ENCODE results near the gene LRP8.

The LRP8 gene

DNA sequence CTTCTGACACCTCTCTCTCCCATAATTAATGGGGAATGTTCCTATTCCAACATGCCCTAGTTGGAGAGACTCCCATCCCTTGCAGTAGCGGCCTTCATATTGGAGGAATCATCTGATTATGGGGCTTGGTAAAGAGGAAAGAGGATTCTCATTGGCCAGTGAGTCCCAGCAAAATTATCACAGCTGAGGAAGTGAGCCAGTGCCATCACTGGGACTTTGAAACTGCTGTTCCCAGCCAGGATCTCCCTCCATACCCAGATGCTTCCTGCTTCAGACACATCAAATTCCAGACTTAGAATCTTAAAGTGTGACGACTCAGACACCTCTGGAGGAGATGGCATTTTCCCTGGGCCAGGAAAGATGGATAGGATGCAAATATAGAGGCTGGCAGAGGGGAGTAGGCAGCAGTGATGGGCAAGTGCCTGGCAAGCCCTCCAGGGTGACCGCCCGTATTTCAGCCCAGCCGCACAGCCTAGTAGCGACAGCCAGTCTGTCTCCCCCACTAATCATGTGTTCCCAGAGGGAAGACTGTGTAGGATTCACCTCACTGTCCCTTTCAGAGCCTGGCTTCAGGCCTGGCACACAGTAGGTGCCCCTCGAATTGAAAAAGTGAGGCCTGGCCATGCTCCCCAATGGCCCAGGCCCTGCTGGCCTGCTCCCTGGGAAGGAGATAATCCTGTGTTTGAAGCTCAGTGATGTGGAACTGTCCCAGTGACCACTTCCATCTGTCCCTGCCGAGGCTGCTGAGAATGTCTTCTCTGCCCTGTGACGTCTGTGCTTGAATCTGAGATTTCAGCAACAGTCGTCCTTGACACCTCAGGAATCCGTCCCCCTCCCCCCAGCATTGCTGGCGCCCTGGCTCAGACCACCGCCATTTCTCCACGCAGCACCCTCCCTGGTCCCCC, 48.3 kb downstream of the LRP8 start:
- DNase-seq, result no peak

- peak; percentile 45 for DNase-seq
Observed at GRCh38 chr1:53278298-53278725, 49.6 kb downstream of the LRP8 start.

DNA sequence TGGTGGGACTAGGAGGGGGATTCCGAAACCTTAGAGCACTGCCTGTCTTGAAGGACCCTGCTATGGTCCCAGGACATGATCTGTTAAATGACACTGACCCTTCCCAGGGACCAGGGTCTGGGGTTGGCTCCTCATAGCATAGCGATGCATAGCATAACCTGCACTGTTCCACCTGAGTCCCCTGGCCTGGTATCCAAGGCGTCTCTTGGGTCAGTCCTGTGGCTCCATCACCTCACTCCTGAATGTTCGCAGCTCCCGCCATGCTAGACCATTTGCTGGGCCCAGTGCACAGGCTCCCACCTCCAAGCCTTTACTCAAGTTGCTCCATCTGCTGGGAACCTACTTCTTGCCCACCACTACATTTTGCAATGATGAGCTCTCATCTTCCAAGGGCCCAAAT, 50.5 kb downstream of the LRP8 start:
- no peak for DNase-seq

DNA sequence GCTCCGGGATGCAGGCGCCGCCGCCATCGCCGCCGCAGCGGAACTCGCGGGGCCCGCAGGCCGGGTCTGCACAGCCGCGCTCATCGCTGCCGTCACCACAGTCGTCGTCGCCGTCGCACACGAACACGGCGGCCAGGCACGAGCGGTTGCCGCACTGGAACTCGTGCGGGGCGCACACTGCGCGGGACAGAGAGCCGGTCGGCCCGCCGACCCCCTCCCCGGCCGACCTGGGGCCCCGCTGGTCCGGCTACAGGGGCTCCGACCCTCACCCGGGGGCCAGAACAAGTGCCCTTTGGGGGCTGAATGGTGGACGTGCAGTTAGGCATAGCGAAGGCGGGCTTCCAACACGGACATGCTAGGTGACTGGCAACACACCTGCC, 51.0 kb downstream of the LRP8 start:
- no peak for DNase-seq

DNA sequence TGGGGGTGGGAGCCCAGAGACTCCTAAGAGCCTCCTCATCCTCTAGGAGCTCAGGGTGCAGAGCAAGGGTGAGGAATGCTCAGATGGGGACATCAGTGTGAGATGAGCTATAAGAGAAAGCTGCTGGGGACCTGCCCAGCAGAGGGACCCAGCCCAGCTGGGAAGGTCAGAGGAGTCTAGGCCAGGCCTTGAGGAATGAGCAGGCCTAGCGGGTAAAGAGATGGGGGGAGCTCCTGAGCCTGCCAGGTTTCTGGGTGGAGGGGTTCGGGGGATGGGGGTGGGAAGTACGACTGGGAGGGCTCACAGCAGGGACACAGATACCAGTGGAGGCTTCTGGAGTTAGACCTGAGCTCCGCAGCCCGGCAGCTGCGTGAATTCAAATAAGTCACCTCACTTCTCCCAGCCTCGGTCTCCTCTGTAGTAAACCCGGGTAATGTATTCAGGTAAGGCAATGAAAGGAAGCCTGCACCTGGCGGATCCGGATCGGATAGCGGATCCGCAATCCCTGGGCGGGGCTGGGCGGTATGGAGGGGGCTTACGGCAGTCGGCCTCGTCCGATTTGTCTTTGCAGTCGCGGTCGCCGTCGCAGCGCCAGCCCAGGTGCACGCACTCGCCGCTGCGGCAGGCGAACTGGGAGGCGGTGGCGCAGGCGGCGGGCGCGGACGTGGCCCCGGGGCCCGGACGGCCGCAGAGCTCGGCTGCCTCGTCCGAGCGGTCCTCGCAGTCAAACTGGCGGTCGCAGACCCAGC, 51.5 kb downstream of the LRP8 start:
- no peak for DNase-seq

- DNase-seq, result no peak
Observed at GRCh38 chr1:53275566-53275965, 52.3 kb downstream of the LRP8 start.

DNA sequence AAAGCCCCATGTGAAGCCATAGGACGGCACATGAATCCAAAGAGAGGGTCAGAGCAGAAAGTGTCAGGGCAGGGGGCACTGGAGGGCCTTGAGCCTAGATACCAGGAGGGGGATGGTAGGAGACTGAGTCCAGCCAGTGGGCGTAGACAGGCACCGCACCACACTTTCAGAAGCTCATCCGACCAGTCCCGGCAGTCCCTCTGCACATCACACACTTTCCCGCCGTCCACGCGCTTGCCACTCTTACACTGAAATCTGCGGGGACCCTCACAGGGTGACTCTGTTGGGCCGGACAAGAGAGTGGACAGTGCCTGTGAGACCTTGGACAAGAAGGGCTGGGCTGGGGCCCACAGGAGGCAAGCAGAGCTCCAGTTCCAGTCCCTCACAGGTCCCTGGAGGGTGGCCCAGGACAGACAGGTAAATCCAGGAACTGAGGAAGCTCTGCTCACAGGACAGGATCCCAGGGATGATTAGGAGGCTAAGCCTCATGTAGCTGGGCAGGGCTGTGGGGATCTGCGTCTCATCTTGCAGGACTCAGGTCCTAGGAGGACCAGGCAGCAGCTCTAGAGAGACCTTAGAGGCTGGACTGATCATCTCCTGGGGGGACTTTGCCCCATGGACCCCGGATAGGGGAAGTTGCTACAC, 53.2 kb downstream of the LRP8 start:
- no peak for DNase-seq

DNA sequence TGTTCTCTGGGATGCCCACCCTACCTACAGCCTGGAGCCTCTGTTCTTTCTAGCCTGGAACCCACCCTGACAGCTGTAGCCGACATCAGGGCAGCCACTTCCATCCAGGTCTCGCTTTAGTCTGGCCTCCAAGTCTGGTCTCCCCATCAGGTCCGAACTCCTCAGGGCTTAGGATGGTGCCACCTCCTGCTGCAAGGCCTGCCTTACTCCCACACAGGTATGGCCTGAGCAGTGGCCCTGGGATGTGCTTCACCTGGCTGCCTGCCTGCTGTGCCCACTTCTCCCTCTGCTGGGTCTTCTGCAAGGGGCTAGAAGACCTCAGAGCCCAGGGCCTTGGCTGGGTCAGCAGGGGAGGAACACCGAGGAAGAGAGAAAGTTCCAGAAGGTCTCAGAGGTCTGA, 53.8 kb downstream of the LRP8 start:
- no peak for DNase-seq

DNA sequence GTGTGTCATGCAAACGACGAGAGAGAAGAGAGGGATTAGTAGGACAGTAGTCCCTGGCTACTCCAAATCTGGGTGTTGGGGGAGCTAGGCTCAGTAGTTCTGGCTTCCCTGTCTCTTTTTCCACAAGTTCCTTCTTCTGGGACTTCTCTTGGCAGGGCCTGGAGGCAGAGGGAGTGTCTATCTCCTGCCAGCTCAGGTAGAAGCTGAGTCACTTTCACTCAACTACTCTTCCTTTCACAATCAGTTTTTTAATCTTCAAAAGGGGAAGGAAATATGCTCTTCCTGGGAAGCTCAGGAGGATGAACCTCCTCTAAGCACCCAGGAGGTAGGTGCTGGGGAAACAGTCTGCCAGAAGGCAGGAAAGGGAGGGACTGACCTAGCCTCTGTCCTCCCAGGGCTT, 54.3 kb downstream of the LRP8 start:
- DNase-seq, result no peak

DNA sequence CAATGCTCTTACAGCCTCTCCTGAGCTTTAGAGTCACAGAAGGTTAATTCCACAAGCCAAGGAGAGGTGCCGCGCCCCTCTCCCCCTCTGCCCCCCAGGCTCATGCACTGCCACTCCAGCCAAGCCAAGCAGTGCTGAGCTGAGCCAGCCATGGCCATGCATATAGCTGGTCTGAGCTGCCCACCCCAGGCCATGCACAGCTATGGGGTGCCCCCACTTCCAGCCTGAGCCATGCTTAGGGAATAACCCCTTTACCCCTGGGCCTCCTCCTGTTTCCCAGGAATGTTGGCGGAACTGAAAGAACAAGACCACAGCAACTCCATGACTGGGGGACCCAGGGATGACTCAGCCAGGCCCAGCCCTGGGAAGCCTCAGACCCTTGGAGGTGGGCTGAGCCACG, 55.5 kb downstream of the LRP8 start:
- no peak for DNase-seq

GRCh38 chr1:53271446-53272090, 56.3 kb downstream of the LRP8 start:
- no peak for DNase-seq

DNA sequence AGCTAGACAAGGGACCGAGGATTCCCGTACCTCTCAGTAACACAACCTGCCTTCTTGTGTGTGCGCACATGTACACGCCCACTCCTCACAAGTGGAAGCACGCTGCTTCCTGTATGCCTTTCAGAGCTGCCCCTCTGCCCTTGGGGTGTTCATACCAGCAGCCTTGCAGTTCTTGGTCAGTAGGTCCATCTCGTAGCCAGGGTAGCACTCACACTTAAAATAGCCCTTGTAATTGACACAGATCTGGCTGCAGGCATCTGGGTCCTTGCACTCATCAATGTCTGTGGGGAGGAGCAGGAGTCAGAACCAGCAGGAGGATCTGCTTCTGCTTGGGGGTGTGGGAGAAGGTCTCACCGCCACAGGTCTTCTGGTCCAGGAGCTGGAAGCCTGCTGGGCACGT, 57.0 kb downstream of the LRP8 start:
- no peak for DNase-seq

DNA sequence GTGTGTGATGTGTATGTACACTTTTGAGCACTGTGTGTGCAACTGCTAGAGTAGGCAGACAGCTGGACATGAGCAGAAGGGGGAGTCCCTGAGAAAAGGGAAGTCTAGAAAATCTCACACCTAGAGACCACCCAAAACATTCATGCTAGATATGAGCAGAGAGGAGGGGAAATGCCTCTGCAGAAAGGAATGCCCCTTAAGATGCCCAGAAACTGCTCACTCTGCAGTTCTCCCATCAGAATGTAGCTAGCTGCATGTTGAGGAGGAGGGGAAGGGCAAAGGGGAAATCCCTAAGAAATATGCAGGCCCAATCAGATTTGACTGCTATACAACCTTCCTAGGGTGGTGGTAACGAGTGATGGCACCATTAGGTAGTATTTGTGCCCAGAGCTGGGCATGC, 57.8 kb downstream of the LRP8 start:
- no peak for DNase-seq

- DNase-seq, result no peak
Observed at GRCh38 chr1:53267761-53268160, 60.1 kb downstream of the LRP8 start.

DNA sequence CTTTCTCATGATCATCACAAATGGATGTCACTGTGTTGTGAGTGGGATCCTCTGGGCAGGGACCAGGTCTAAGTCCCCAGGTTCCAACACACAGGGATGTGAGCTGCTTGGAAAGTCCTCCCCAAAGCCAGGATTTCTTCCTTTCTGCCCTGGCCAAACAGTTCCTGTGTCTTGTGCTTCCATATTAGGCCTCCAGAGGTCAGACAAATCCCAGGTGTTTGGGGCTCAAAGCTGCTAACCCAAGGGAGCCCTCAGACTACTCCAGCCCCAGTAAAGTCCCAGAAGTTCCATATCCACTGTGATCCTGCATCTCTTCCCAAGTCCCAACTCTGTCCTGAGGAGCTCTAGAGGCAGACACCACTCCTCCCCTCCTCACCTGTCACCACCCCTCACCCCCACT, 61.8 kb downstream of the LRP8 start:
- DNase-seq, result peak; percentile 8

DNA sequence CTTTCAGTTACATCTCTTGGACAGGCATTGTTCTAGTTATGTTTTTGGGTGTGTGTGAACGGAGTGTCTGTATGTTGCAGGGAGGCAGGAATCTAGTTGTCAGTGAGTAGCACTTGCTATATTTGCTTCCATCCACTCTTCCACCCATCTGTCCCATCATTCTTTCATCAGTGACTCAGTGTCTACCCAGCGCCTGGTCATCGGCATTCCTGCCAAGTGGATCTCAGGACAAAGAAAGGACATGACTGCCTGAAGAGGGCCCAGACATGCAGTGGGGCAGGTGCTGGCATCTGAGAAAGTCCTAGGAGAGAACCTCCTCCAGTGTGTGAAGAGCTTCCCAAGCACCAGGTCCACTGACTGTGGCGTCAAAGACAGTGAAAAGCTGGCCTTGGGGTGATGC, 62.3 kb downstream of the LRP8 start:
- DNase-seq, result no peak

DNA sequence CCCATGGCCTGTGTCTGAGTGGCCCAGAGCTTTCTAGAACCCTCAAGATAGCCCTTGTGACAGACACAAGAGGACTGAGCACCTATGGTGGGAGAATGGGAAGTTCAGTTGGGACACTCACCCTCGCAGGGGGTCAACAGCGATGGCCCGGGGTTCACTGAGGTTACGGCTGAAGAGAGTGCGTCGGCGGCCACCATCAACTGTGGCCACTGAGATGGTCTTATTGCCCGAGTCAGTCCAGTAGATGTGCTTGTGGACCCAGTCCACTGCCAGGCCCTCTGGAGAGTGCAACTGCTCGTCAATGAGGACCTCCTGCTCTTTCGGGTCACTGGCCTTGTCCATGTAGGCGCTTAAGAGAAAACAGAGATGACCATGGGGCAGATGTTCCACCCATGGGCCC, 63.8 kb downstream of the LRP8 start:
- no peak for DNase-seq

DNA sequence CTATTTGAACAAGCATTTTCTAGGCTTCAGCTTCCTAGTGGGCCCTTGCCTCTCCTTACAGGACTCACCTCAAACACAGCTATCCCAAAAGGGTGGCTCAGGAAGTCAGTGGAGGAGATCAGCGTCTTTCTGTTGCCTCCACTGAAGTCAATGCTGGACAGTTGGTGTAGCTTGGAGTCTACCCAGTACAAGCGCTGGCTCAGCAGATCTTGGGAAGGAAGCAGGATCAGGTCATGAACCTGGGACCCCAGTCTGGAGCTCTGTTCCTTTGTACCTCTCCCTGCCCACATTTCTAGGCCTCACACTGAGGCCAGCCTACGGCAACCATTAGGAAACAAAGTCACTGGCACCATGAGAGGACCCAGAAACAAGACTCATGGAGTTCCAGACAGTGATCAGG, 65.9 kb downstream of the LRP8 start:
- DNase-seq, result no peak

DNA sequence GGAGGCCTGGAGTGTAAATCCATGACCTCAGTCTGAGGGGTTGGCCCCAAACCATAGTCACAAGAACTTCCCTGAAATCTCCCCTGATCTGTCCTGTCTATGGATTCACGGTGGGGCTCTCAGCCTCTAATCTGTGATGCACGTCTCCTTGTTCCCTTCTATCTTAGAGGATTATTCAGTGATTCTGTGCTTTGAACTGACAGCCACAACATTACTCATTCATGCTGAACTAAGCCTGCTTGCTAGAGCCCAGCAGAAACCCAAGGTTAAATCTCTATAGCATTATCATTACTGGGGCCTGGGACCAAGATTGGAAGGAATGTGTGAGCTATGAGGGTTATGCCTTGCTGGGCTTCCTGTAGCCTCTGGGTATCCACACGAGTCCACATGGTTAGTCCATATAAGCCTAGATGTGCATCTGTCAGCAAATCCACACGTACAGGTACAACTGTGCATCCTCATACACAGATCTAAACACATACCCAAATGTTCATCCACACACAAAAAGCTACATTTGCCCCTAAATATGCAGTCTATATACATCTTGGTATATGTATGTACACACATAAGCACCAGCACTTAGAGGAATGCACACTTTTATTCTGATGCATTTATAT, 67.1 kb downstream of the LRP8 start:
- no peak for DNase-seq

DNA sequence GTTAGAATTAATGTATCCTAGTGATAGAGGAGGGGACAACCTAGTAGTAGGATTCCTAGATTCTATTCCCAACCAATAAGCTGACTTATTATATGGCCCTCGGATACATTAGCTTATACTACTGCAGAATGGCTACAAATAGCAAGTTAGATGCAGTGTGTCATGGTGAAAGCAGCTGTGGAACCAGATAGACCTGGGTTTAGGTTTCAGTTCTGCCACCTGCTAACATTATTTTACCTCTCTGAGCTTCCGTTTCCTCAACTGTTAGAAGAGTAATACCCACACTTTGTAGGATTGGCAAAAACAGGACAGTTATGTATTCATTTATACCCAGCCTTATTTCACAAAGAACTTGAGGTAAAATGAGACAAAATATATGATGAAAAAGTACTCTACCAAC, 67.9 kb downstream of the LRP8 start:
- no peak for DNase-seq

- DNase-seq, result no peak
Observed at GRCh38 chr1:53258216-53258615, 69.7 kb downstream of the LRP8 start.

GRCh38 chr1:53257454-53258081, 70.3 kb downstream of the LRP8 start:
- DNase-seq, result no peak
